Measurements from ENCODE around the gene MICU1. TPM values are rescaled to one million over a fixed set of nuclear protein-coding genes. Genes with fewer than 3 reads are reported as not detected.
A peak's percentile ranks its signal among the peaks of the same experiment; 100 is the strongest.

MICU1 gene
- polyA plus RNA-seq, 1 of the 3 experiments (the other 2 are of a cell fraction), result 24.6 TPM

DNA sequence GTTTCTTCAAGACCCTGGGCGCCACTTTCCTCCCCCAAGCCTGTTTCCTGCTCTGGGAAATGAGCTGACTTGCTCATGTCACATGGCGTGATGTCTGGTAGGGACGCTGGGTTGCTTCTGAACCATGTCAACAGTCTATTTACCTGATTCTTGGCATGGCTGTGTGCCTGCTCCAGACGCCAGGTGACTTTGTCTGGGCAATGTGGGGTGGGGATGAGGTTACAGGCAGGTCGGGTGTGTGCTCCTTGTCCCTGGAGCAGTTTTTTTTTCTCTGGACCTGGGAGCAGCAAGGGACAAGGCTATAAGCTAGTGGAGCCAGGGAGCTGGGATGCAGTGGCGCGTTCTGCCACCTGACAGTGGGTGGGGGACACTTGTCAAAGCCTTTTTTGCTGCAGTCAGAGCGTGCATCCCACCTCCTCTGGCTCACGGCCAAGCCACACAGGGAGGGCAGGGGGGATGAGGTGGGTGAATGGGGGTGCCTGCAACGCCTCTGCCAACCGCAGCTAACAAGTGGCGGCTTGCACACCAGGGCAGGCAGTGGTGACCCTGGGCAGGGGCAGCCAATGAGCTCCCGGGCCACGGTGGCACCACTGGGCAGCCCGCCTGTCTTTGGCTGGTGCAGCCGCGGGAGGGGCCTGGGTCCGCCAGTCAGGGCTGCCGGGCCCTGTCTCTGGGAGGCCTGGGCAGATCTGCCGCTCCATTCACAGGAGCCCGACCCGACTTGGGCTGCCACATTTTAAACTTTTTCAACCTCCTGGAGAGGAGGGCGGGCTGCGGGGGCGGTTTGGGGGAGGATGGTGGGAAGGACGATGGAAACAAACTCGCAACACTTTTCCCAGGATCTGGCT lies 294.1 kb downstream of the MICU1 start (continued):
- TF ChIP-seq, protein P1, sequence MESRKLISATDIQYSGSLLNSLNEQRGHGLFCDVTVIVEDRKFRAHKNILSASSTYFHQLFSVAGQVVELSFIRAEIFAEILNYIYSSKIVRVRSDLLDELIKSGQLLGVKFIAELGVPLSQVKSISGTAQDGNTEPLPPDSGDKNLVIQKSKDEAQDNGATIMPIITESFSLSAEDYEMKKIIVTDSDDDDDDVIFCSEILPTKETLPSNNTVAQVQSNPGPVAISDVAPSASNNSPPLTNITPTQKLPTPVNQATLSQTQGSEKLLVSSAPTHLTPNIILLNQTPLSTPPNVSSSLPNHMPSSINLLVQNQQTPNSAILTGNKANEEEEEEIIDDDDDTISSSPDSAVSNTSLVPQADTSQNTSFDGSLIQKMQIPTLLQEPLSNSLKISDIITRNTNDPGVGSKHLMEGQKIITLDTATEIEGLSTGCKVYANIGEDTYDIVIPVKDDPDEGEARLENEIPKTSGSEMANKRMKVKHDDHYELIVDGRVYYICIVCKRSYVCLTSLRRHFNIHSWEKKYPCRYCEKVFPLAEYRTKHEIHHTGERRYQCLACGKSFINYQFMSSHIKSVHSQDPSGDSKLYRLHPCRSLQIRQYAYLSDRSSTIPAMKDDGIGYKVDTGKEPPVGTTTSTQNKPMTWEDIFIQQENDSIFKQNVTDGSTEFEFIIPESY (IDR thresholded peaks at IDR 0.05; ENCODE audit: borderline replicate concordance, low read depth), result no peak
- TF ChIP-seq JUND (IDR thresholded peaks at IDR 0.05) (no peak), TEAD4 (IDR thresholded peaks at IDR 0.05; ENCODE audit: borderline replicate concordance, insufficient read depth) (no peak), EP300 (IDR thresholded peaks at IDR 0.05; ENCODE audit: borderline replicate concordance in 1 of 2, low read depth in 1 of 2, low read length in 1 of 2) (peak; percentile 37 to 84; a peak in 2 of 4 replicates), POLR2AphosphoS5 (IDR thresholded peaks at IDR 0.05; ENCODE audit: low read depth, low read length) (peak; percentile 29), GATA2 (CRISPR knock-in tag; IDR thresholded peaks at IDR 0.05) (no peak), TCF12 (IDR thresholded peaks at IDR 0.05) (peak; percentile 38; the same call in 1 of the 2 replicates), YY1 (IDR thresholded peaks at IDR 0.05; ENCODE audit: low read depth) (no peak), GABPA (IDR thresholded peaks at IDR 0.05; ENCODE audit: low read depth) (no peak), SMC3 (IDR thresholded peaks at IDR 0.05; ENCODE audit: low read depth, low read length) (no peak), CHD2 (IDR thresholded peaks at IDR 0.05; ENCODE audit: low read length, partially characterized antibody) (peak; percentile 48), TAF1 (IDR thresholded peaks at IDR 0.05; ENCODE audit: borderline replicate concordance, low read depth, low read length) (no peak), FOXM1 (IDR thresholded peaks at IDR 0.05; ENCODE audit: low read depth) (no peak), NRF1 (IDR thresholded peaks at IDR 0.05; ENCODE audit: low read depth, low read length) (peak; percentile 19; the same call in 1 of the 2 replicates), RXRA (IDR thresholded peaks at IDR 0.05; ENCODE audit: borderline replicate concordance, low read depth) (no peak), MEF2A (IDR thresholded peaks at IDR 0.05; ENCODE audit: borderline replicate concordance, low read depth) (no peak), FOSL2 (IDR thresholded peaks at IDR 0.05; ENCODE audit: borderline replicate concordance, low read depth) (no peak), FOXJ3 (CRISPR knock-in tag; IDR thresholded peaks at IDR 0.05) (peak; percentile 8; the same call in 1 of the 2 replicates)
- TF ChIP-seq, protein P2, sequence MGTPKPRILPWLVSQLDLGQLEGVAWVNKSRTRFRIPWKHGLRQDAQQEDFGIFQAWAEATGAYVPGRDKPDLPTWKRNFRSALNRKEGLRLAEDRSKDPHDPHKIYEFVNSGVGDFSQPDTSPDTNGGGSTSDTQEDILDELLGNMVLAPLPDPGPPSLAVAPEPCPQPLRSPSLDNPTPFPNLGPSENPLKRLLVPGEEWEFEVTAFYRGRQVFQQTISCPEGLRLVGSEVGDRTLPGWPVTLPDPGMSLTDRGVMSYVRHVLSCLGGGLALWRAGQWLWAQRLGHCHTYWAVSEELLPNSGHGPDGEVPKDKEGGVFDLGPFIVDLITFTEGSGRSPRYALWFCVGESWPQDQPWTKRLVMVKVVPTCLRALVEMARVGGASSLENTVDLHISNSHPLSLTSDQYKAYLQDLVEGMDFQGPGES (IDR thresholded peaks at IDR 0.05; ENCODE audit: low read depth, low read length), result peak; percentile 26; the same call in 1 of the 2 replicates
- TF ChIP-seq, protein P3, sequence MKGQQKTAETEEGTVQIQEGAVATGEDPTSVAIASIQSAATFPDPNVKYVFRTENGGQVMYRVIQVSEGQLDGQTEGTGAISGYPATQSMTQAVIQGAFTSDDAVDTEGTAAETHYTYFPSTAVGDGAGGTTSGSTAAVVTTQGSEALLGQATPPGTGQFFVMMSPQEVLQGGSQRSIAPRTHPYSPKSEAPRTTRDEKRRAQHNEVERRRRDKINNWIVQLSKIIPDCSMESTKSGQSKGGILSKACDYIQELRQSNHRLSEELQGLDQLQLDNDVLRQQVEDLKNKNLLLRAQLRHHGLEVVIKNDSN (IDR thresholded peaks at IDR 0.05; ENCODE audit: borderline replicate concordance, low read depth), result no peak
- TF ChIP-seq, protein P4, sequence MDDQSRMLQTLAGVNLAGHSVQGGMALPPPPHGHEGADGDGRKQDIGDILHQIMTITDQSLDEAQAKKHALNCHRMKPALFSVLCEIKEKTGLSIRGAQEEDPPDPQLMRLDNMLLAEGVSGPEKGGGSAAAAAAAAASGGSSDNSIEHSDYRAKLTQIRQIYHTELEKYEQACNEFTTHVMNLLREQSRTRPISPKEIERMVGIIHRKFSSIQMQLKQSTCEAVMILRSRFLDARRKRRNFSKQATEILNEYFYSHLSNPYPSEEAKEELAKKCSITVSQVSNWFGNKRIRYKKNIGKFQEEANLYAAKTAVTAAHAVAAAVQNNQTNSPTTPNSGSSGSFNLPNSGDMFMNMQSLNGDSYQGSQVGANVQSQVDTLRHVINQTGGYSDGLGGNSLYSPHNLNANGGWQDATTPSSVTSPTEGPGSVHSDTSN (IDR thresholded peaks at IDR 0.05), result peak; percentile 28; the same call in 1 of the 2 replicates
- TF ChIP-seq, protein P5, sequence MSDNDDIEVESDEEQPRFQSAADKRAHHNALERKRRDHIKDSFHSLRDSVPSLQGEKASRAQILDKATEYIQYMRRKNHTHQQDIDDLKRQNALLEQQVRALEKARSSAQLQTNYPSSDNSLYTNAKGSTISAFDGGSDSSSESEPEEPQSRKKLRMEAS (IDR thresholded peaks at IDR 0.05; ENCODE audit: low read depth), result 0 out of 2 replicates have a peak, but pooled peaks have one; percentile 20
